ENCODE results near the gene TRPM8.

Gene TRPM8

DNA sequence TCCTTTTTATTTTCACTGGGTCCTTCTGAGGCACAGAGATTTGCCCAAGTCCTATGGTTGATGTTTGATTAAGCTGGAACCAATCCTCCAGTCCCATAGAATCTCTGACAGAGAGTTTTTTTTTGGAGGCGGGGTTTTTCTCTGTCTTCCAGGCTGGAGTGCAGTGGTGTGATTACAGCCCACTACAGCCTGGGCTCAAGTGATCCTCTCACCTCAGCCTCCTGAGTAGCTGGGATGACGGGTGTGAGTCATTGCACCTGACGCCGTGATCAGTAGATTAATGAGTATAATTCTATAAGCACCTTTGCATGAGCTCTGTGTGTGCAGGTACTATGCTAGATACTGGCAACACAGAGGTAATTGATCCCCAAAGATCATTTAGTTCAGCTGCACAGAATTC lies 15.3 kb upstream of the TRPM8 start:
- no peak overlapping the region for H3K9ac ChIP-seq (ENCODE audit: insufficient read length, low read depth)
- H3K27me3 ChIP-seq (ENCODE audit: insufficient read depth, insufficient read length): no peaks in the 10 kb centered on the region
- H3K36me3 ChIP-seq (ENCODE audit: insufficient read depth, insufficient read length, low read length): no peaks in the 10 kb centered on the region
- no peak overlapping the region for H3K4me3 ChIP-seq (ENCODE audit: insufficient read length, low read depth)
- H3K9me3 ChIP-seq (ENCODE audit: insufficient read depth, low read length): no peaks in the 10 kb centered on the region
- no peak for TF ChIP-seq ZNF274 (IDR thresholded peaks at IDR 0.05; ENCODE audit: low read depth, low read length)
- no peak for TF ChIP-seq YY1 (IDR thresholded peaks at IDR 0.05; ENCODE audit: insufficient read depth, insufficient read length)
- TF ChIP-seq SUZ12 (IDR thresholded peaks at IDR 0.05; ENCODE audit: extremely low read depth, insufficient read depth, insufficient read length): no peak
- no peaks in the 10 kb centered on the region for H3K4me1 ChIP-seq (ENCODE audit: insufficient read depth, insufficient read length)
- no peak for DNase-seq (ENCODE audit: low read depth, low spot score)

DNA sequence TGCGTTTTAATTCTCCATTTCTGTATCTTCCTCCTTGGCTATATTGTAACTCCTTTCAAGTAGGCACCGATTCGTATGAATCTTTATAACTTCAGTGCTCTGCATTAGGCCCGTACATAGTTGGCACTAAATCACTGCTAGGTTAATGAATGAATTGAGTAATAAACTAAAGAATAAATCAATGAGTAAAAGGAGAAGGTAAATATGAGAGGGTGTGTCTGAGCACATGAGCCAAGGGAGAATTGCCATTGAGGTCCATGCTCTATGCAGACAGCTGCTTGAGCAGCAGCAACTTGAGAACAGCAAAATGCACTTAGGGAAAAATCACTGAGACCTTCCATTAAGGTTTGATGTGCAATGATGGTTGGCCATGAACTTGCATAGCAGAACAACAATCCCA lies 11.2 kb upstream of the TRPM8 start:
- H3K27me3 ChIP-seq (ENCODE audit: insufficient read depth, insufficient read length): no peaks in the 10 kb centered on the region
- no peak for DNase-seq (ENCODE audit: low read depth, low spot score)
- H3K4me1 ChIP-seq (ENCODE audit: insufficient read depth, insufficient read length): no peaks in the 10 kb centered on the region
- no peak overlapping the region for H3K9ac ChIP-seq (ENCODE audit: insufficient read length, low read depth)
- no peak overlapping the region for H3K4me3 ChIP-seq (ENCODE audit: insufficient read length, low read depth)
- no peak for TF ChIP-seq ZNF274 (IDR thresholded peaks at IDR 0.05; ENCODE audit: low read depth, low read length)
- no peak for TF ChIP-seq SUZ12 (IDR thresholded peaks at IDR 0.05; ENCODE audit: extremely low read depth, insufficient read depth, insufficient read length)
- TF ChIP-seq YY1 (IDR thresholded peaks at IDR 0.05; ENCODE audit: insufficient read depth, insufficient read length): no peak
- no peaks in the 10 kb centered on the region for H3K36me3 ChIP-seq (ENCODE audit: insufficient read depth, insufficient read length, low read length)
- no peaks in the 10 kb centered on the region for H3K9me3 ChIP-seq (ENCODE audit: insufficient read depth, low read length)

DNA sequence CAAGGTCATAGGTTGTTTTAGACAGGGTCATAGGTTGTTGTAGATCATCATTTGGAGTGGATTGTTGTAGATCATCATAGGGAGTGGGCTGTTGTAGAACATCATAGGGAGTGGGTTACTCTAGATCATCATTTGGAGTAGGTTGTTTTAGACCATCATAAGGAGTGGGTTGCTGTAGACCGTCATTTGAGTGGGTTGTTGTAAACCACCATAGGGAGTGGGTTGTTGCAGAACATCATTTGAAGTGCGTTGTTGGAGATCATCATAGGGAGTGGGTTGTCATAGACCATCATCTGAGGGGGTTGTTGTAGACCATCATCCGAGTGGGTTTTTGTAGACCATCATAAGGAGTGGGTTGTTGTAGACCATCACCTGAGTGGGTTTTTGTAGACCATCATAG lies 9.5 kb upstream of the TRPM8 start:
- no peaks in the 10 kb centered on the region for H3K36me3 ChIP-seq (ENCODE audit: insufficient read depth, insufficient read length, low read length)
- no peaks in the 10 kb centered on the region for H3K9me3 ChIP-seq (ENCODE audit: insufficient read depth, low read length)
- TF ChIP-seq ZNF274 (IDR thresholded peaks at IDR 0.05; ENCODE audit: low read depth, low read length) (no peak), SUZ12 (IDR thresholded peaks at IDR 0.05; ENCODE audit: extremely low read depth, insufficient read depth, insufficient read length) (no peak), YY1 (IDR thresholded peaks at IDR 0.05; ENCODE audit: insufficient read depth, insufficient read length) (no peak)
- H3K9ac ChIP-seq (ENCODE audit: insufficient read length, low read depth): no peak overlapping the region
- DNase-seq (ENCODE audit: low read depth, low spot score): no peak
- no peaks in the 10 kb centered on the region for H3K4me1 ChIP-seq (ENCODE audit: insufficient read depth, insufficient read length)
- H3K27me3 ChIP-seq (ENCODE audit: insufficient read depth, insufficient read length): no peaks in the 10 kb centered on the region
- H3K4me3 ChIP-seq (ENCODE audit: insufficient read length, low read depth): no peak overlapping the region

DNA sequence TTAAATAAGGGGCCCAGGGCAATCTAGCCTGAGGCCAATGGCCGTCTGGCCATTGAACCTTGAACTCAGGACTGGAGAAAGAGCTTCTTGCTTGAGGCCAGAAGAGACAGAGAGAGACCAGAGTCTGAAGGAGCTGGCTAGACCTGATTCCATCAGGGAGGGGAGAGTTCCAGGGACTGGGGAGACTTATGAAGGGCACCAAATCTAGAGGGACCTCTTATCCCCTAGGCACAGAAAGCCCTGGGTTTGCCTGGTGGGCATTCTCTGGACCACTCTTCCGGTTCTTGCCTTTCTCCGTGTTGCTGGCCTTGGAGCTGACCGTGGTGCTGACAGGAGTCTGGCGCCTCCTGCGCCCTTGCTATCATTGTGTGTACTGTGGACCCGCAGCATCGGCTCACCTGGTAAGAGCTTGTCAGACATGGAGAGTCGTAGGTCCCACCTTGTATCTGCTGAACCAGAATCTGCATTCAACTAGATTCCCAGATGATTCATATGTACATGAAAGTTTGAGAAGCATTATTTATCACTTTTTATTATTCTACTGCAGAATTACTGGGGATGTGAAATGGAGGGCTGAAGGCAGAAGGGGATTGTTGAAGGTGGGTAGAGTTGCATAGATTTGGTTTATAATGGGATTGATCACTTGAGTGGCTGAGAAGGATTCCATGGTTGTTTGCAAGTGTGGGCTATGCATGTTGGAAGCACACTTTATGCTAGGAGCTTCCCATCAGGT lies 4.3 kb upstream of the TRPM8 start:
- Histone ChIP-seq H3K4me1 (ENCODE audit: insufficient read depth, insufficient read length) (no peaks in the 10 kb centered on the region), H3K4me3 (ENCODE audit: insufficient read length, low read depth) (no peak overlapping the region), H3K9ac (ENCODE audit: insufficient read length, low read depth) (no peak overlapping the region), H3K36me3 (ENCODE audit: insufficient read depth, insufficient read length, low read length) (no peaks in the 10 kb centered on the region), H3K27me3 (ENCODE audit: insufficient read depth, insufficient read length) (no peaks in the 10 kb centered on the region), H3K9me3 (ENCODE audit: insufficient read depth, low read length) (no peaks in the 10 kb centered on the region)
- DNase-seq (ENCODE audit: low read depth, low spot score): peak; percentile 57
- TF ChIP-seq YY1 (IDR thresholded peaks at IDR 0.05; ENCODE audit: insufficient read depth, insufficient read length) (no peak), ZNF274 (IDR thresholded peaks at IDR 0.05; ENCODE audit: low read depth, low read length) (no peak), SUZ12 (IDR thresholded peaks at IDR 0.05; ENCODE audit: extremely low read depth, insufficient read depth, insufficient read length) (no peak)

DNA sequence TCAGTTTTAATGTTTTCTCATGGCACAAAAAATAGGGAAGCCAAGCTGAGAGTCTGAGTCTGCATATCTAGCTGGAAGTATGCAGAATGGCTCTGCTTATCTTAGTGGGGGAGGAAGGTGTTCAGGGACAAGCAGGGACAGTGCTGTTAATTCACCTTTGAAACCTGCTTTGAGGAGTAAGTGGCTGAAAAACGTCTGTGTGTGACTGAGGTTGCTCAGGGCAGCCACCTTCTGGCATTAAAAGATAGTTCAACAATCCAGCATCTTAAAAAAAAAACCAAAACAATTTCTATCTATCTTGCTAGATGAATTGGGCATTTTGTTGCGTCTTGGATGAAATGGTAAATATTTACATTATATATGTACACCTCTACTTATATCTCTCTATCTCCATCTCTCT lies 2.0 kb upstream of the TRPM8 start:
- Histone ChIP-seq H3K27me3 (ENCODE audit: insufficient read depth, insufficient read length) (no peaks in the 10 kb centered on the region), H3K4me1 (ENCODE audit: insufficient read depth, insufficient read length) (no peaks in the 10 kb centered on the region), H3K36me3 (ENCODE audit: insufficient read depth, insufficient read length, low read length) (no peaks in the 10 kb centered on the region), H3K9me3 (ENCODE audit: insufficient read depth, low read length) (no peaks in the 10 kb centered on the region), H3K4me3 (ENCODE audit: insufficient read length, low read depth) (no peak overlapping the region), H3K9ac (ENCODE audit: insufficient read length, low read depth) (no peak overlapping the region)
- DNase-seq (ENCODE audit: low read depth, low spot score): no peak
- TF ChIP-seq ZNF274 (IDR thresholded peaks at IDR 0.05; ENCODE audit: low read depth, low read length): no peak
- no peak for TF ChIP-seq YY1 (IDR thresholded peaks at IDR 0.05; ENCODE audit: insufficient read depth, insufficient read length)
- no peak for TF ChIP-seq SUZ12 (IDR thresholded peaks at IDR 0.05; ENCODE audit: extremely low read depth, insufficient read depth, insufficient read length)

DNA sequence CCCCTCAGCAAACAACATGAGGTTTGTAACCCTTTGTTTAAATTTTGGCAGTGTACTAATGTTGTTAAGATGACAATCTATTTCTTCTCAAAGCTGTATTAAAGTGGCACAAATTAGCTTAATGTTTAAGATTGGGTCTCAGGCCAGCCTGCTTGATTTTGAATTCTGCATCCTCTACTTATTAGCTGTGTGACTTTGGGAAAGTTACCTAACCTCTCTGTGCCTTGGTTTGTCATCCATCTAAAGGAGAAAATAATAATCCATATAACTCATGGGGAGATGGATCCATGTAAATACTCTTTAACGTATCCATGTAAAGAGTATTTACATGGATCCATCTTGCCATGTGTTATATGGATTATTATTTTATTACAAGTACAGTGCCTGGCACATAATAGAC lies 2.1 kb downstream of the TRPM8 start:
- Histone ChIP-seq H3K4me3 (ENCODE audit: insufficient read length, low read depth) (no peak overlapping the region), H3K9ac (ENCODE audit: insufficient read length, low read depth) (no peak overlapping the region), H3K27me3 (ENCODE audit: insufficient read depth, insufficient read length) (no peaks in the 10 kb centered on the region), H3K9me3 (ENCODE audit: insufficient read depth, low read length) (no peaks in the 10 kb centered on the region), H3K4me1 (ENCODE audit: insufficient read depth, insufficient read length) (no peaks in the 10 kb centered on the region), H3K36me3 (ENCODE audit: insufficient read depth, insufficient read length, low read length) (no peaks in the 10 kb centered on the region)
- TF ChIP-seq SUZ12 (IDR thresholded peaks at IDR 0.05; ENCODE audit: extremely low read depth, insufficient read depth, insufficient read length) (no peak), YY1 (IDR thresholded peaks at IDR 0.05; ENCODE audit: insufficient read depth, insufficient read length) (no peak), ZNF274 (IDR thresholded peaks at IDR 0.05; ENCODE audit: low read depth, low read length) (no peak)
- DNase-seq (ENCODE audit: low read depth, low spot score): no peak

DNA sequence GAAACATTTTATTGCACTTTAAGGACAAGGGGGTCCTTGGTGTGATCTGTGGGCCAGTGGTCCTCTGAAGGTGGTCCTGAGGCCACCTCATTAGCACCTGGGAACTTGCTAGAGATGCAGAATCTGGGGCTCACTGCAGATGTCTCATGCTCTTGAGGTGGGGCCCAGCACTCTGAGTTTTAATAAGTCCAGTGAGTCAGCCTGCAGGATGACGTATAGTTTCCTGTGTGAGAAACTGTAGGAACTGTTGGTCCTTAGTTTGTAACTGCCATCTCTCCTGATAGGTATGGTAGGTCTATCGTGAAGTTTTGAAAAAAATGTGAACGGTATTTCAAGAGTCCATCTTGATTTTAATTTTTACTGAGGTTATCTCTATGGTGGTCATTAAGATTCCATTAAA lies 2.8 kb downstream of the TRPM8 start:
- Histone ChIP-seq H3K9me3 (ENCODE audit: insufficient read depth, low read length) (no peaks in the 10 kb centered on the region), H3K4me3 (ENCODE audit: insufficient read length, low read depth) (no peak overlapping the region), H3K27me3 (ENCODE audit: insufficient read depth, insufficient read length) (no peaks in the 10 kb centered on the region), H3K4me1 (ENCODE audit: insufficient read depth, insufficient read length) (no peaks in the 10 kb centered on the region), H3K9ac (ENCODE audit: insufficient read length, low read depth) (no peak overlapping the region), H3K36me3 (ENCODE audit: insufficient read depth, insufficient read length, low read length) (no peaks in the 10 kb centered on the region)
- no peak for TF ChIP-seq YY1 (IDR thresholded peaks at IDR 0.05; ENCODE audit: insufficient read depth, insufficient read length)
- TF ChIP-seq ZNF274 (IDR thresholded peaks at IDR 0.05; ENCODE audit: low read depth, low read length): no peak
- no peak for TF ChIP-seq SUZ12 (IDR thresholded peaks at IDR 0.05; ENCODE audit: extremely low read depth, insufficient read depth, insufficient read length)
- no peak for DNase-seq (ENCODE audit: low read depth, low spot score)

Measured in NT2/D1 (cell line).